NCI-H2171 (cell line): ENCODE data around the gene CTSD.

ENCODE experiments used
- DNase-seq: peaks from one replicate; lab custom pipeline; 2025; lab: John Stamatoyannopoulos, UW

CTSD gene

DNA sequence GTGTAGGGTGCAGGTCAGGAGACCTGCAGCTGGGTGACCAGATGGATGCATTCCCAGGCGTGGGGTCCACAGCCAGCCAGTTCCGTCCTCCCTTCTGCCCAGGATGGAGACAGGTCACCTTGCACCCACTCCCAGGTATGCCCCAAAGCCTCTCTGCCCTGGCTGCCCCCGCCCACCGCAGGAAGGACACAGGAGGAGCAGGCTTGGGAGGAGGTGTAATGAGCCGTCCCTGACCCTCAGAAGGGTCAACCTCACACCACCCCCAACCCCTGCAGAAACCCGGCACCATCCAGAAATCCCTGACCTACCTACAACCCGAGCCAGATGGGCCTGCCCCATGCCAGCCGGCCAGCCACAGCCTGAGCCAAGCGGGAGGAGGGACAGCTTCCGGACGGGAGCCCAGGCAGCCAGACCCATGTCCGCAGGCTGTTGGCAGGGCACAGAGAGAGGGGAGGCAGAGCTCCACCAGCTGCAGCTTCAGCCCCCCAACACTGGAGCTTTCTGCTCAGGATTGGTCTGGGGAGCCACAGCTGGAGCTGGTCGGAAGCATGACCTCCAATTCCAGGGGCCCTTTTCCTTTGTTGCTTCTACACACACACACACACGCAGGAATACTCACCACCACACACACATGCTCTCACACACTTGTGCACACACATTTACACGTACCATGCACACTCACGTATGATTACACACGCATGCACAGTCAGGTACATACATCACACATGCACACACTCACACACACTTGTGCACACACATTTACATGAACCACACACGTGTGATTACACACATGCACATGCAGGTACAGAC, 18.6 kb downstream of the CTSD start:
- no peak for DNase-seq

DNA sequence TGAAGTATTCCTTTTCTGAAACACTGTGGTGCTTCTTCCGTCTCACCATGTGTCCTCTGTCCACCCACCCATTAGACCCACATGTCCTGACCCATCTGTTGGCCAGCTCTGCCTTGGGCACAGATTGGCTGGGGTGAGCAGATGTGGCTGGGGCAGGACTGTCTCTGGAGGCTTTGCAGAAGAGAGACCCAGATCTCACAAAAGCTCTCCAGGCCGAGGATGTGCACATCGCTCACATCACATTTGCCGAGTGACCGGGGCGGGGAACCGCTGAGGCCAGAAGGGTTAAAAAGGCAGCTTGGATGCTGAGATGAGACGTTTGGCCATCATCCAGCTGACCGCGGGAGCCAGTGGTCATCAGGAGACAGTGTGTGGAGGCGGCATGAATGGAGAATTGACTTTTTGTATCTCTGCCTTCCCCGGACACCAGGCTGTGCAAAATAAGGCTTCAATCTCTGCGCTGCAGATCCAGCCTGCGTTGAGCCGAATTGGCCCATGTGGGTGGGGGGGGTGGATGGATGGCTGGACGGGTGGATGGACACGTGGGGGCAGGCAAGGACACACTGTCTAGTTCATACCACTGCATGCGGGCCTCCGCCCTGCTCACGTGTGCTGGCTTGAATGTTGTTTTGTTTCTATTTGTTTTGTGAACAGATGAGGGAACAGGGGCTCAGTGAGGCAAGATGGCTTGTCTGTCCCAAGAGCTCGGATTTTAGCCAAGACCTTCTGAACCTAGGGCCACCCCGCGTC, 19.4 kb downstream of the CTSD start:
- no peak for DNase-seq

DNA sequence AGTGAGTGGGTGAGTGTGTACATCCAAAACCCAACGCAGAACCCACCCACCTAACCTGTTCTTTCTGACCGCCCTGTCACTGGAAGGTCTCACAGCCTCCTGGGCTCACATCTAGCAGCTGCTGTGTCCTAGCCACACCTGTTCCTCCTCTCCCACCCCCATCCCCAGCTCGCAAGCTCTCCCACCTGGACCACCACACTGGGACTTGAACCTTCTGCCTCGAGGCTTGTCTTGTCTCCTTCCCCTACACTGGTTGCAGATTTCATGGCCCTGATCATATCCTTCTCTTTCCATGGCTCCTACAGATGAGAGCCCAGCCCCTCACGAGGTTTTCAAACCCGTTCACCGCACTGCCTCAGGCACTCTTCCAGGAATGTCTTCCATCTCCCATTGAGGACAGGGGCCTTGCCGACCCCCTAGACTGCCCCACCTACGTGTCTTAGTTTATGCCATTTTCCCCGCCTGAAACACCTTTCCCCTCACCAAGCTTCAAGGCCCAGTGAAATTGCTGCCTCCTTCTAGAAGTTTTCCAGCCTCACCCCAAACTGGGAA, 20.1 kb downstream of the CTSD start:
- no peak for DNase-seq

DNA sequence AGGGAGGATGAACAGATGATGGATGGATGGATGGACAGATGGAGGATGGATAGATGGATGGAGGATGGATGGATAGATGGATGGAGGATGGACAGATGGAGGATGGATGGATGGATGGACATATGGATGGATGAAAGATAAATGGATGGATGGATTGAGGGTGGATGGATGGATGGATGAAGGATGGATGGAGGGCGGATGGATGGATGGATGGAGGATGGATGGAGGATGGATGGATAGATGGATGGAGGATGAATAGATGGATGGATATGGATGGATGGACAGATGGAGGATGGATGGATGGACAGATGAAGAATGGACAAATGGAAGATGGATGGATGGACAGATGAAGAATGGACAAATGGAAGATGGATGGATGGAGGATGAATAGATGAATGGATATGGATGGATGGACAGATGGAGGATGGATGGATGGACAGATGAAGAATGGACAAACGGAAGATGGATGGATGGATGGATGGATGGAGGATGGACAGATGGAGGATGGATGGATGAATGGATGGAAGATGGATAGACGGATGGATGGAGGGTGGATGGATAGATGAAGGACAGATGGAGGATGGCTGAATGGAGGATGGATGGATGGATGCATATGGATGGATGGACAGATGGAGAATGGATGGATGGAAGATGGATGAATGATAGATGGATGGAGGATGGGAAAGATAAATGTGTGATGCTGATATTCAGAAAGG, 20.7 kb downstream of the CTSD start:
- no peak for DNase-seq

DNA sequence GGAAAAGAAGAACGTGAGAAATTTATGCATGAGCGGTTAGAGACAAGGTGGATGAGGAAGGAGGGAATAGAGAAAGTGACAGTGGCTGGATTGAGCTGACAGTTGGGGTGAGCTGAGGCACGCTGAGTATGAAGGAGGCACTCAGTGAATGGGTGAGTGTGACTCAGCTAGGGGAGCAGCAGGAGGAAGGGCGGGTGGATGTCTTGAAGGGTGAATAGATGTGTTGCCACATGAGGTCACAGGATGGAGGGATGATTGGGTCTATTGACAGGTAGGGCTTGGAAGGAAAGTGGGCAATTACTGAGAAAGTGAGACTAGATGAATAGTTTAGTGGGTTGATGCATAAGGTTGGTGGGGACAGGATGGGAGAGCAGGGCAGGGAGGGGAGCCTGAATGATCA, 21.4 kb downstream of the CTSD start:
- no peak for DNase-seq

DNA sequence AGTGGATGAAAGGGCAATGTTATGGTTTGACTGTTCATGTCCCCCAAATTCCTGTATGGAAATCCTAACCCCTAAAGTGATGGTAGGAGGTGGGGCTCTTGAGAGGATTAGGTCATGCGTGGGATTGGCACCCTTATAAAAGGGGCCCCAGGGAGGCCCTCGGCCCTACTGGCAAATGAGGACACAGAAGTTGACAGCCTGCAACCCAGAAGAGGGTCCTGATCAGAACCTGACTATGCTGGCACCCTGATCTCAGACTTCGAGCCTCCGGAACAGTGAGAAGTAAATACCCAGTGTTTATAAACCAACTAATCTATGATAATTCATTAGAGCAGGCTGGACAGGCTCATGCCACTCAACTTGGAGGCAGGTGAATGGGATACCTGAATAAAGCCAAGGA, 22.0 kb downstream of the CTSD start:
- no peak for DNase-seq

DNA sequence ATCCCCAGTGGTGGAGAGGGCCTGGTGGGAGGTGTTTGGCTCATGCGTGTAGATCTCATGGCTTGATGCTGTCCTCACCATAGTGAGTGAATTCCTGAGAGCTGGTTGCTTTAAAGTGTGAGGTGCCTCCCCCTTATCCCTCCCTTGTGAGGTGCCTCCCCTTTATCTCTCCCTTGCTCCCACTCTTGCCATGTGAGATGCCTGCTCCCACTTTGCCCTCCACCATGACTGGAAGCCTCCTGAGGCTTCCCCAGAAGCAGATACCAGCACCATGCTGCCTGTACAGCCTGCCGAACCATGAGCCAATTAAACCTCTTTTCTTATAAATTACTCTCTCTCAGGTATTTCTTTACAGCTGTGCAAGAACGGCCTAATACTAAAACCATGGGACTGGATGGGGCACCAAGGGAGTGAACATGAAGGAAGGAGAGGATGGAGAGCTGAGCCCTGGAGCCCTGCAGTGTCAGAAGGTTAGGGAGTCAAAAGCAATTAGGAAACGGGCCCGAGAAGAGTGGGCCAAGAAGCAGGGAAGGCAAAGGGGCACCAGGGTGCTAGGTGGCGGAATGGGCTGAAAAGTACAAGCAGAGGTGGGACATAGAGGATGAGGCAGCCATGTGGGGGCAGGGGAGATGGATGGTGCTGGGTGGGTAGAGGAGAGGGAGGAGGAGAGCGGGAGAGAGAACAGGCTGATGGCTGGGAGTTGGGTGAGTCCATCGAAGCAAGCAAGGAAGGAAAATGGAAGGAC, 22.8 kb downstream of the CTSD start:
- DNase-seq = no peak

DNA sequence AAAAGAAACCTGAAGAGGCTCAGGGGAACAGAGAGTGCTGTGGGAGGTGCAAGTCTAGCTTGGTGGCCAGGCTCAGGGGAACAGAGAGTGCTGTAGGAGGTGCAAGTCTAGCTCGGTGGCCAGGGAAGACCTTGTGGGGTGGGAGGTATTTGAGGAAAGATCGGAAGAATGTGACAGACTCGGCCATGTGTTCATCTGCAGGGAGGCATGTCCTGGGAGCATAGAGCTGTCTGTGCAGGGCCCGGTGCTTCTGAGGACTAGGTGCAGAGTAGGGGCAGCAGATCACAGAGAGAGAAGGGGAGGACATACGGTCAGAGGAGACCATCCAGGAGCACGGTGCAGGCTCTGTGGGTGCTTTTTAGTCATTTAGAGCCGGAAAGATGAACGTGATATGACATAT, 24.2 kb downstream of the CTSD start:
- no peak for DNase-seq

DNA sequence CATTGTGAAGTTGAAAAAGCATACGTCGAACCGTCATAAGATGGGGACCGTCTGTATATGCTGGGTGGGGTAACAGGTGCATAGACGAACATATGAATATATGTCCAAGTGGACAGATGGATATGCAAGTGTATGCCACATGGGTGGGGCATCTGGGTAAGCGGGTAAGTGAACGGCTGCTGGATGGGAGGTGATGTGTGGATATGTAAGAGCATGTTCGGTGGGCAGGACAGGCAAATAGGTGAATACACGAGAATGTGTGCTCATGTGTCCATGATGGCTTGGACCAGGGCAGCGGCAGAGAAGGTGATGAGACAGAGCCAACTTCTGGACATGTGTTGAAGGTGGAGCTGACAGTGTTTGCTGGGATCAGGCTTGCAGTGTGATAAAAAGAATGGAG, 25.3 kb downstream of the CTSD start:
- no peak for DNase-seq

DNA sequence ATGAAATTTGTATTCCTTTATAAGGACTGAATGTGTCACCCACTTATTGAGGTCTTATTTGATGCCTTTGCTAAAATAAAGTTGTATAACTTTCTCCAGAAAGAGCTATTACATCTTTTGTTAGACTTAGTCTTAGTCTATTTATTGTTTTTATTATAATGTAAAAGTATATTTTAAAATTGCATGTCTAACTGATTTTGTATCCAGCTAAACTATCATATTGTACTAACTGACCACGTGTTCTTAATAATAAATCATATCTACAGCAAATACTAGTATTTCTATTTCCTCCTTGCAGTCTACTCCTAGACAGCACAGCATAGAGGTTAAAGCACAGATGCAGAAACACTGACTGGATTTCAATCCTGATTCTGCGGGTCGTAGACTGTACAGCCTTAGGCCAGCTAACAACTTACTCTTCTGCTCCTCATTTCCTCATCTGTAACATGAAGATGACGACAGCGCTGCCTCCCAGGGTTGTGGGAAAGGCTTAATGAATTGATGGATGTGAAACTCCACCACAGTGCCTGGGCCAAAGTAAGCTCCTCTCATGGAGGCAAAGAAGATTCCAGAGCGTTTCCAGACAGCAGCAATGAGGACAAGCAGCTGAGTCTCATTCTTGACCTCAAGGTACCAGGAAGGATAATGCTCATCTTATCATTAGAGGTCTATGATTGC, 26.5 kb downstream of the CTSD start:
- no peak for DNase-seq

DNA sequence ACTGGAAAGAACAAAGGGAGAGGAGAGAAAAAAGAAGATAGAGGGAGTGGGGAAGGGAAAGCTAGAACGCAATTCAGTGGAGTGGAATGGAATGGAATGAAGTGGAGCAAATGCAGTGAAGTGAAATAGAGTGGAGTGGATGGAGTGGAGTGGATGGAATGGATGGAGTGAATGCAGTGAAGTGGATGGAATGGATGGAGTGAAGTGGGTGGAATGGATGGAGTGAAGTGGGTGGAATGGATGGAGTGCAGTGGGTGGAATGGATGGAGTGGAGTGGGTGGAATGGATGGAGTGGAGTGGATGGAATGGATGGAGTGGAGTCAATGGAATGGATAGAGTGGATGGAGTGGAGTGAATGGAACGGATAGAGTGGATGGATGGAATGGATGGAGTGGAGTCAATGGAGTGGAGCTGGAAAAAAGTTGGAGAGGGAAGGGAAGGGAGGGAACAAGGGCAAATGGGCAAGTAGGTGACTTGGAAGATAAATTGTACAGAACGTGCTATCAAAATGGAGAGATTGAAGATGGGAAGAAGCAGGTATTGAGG, 27.2 kb downstream of the CTSD start:
- DNase-seq = no peak

DNA sequence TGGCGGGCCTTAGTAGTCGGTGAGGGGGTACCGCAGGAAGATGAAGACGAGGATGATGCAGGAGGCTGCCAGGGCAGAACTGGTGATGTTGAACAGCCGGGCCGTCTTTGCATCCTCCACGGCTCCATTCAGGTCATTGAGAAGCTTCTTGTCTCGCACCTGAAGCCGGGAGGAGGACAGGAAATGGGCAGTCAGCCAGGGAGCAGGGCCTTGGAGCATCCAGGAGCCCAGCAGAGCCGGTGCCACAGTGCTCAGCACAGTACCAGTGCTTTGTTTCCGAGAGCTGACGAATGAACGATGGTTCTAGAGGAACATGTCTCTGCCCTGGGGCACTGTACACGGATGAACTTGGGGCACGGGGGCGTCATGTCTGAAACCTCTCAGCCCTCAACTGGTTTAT, 28.5 kb downstream of the CTSD start:
- DNase-seq = no peak

DNA sequence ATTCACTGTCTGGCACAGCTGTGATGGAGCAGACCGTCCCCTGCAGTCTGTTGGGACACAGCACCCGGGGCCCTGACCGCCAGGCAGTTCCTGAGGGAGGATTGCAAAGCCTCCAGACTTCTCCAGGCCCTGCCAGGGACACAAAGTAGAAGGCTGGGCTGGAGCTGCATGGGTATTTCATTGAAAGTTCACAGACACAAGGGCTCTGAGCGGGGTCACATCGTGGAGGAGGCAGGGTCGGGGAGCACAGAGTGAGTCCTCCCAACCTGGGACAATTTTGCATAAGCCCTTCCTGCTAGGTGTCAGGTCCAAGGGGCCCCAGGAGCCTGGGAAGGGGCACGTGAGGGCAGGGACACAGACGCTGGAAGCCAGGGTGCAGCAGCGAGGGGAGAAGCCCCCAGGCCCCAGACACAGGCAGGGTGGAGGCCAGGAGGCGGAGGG, 29.1 kb downstream of the CTSD start:
- no peak for DNase-seq

DNA sequence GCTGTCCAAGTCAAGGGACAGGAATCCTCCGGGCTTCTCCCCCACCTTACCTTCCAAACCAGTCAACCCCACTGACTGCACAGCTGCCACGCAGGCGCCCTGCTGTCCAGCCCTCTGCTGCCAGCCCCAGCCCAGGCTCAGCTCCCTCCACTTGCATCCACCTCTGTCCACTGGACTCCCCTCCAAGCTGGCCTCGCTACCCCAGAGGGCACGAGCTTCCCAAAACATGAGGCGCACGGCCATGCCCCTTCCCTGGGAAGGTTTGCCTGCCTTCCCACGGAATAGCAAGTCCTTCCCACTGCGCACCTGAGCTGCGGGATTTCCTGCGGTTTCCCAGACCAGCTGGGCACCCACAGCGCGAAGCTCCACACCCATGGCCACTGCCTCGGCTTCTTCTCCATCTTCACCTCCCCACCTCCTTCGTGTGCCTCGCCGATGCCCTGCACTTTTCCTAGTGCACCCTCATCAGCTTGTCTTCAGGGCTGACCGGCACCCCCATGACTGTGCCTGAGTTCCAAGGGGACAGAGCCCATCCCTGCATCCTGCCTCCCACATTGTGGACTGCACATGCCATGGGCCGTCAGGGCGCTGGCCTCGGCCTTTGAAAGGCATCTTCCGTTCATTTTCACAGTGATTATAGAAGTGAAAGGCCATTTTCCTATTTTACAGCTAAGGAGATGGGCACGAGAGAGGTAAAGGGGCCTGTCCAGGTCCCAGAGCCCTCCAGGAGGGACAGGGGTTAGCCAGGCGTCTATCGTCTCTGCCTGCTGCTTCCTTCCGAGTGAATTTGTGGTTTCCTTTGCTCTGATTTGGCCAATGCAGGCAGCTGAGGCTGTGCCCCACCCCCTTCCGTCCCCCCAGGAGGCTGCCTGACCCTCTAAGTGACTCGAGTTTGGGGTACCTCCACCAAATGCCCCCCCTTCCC, 29.7 kb downstream of the CTSD start:
- no peak for DNase-seq

DNA sequence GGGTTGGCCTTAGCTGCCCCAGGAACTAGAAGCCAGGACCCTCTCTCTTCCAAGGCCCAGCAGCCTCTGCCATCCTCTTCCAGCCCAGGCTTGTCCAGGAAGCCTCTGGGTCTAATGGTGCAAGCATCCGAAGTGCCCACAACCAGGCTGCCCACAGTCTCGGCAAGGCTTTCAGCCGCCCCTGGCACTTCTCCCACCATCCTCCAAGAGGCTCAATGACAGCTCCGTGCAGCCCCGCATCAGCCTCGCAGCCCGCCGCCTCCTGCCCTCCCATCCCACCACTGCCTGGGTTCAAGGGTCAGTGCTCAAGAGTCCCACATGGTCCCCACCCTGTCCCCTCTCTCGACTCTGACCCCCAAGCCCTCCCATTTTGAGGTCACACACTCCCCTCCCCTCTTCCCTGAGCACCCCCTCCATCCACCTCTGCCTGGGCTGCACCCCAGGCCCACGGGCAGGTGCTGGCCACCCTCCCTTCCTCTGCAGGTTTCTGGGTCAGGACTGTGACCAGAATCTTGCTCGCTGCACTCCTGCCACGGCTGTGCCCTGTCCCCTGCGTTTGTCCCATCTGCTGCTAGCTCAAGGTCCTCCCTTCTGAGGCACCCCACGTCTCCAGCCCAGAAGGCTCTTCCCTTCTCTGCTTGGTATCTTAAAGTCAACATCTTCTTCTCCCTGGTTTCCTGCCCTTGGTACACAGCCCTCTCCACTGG, 30.6 kb downstream of the CTSD start:
- DNase-seq = no peak

DNA sequence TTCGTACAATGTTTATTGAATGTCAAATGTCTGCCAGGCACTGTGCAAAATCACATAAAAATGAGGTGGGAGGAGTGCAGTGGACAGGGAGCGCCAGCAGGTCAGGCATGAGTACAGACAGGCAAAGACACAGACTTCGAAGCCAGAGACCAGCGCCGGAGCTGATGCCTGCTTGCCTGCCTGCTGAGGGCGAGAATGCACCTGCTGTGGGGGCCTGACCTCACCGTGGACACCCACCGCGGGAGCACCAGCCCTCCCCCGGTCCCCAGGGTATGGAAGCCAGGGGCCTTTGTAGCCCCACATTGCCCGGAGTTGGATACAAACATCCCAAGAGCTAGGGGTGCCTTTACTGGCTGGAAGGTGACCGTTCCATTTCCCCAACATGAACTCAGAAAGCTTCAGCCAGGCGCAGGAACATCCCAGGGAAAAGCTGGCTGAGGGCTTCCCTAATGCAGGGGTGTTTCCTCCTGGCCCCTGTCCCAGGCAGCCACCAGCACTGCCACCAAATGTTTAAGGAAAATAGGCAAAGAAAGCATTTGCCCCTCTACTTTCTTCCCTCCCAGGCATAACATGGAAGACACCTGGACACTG, 31.2 kb downstream of the CTSD start:
- DNase-seq = no peak

DNA sequence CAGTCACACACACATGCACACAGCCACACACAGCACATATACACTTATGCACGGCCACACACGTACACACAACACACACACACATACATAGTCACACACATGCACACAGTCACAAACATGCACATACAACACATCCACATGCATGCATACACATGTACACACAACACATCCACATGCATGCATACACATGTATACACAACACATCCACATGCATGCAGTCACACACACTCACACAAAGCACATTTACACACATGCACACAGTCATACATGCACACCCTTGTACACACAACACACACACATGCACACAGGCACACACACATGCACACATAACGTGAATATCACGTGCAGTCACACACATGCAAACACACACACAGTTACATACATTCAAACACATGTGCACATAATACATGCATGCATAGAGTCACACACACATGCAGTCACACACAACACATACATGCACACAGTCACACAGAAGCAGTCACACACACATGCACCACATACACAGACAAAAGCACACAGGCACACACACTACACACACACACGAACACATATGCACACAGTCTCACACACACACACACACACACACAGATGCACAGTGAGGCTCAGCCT, 32.2 kb downstream of the CTSD start:
- no peak for DNase-seq

DNA sequence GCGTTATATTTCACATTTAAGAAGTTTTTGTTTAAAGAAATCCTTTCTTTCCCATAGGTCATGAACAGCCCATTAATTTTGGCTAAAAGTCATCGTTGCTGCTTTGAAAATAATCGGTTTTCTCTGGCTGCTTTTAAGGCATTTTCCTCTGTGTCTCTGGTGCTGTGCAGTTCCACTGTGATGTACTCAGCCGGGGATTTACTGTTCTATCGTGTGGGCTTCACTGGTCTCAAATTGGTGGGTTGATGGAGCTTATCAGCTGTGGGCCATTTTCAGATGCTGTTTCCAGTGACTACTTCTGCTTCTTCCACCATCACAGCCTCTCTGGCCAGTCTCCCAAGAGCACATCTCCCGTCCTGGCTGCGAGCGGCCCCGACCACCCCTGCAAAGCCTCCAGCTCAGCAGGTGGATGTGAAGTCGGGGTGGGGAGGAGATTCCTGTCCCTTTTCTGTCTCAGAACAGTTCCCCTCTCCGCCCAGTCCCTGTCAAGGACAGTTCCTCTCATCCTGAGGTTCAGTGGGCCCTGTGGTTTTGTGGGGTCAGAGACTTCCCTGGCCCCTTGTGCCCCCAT, 33.6 kb downstream of the CTSD start:
- no peak for DNase-seq
